Keratinocyte (primary cell): ENCODE measurements around the gene SMARCD1. TPM values are rescaled to one million over a fixed set of nuclear protein-coding genes. Genes with fewer than 3 reads are reported as not detected.

ENCODE experiments used
- DNase-seq: peaks from one replicate; pipeline ENCODE4 v3.0.0-alpha.2; 2011; ENCODE audit warnings: low read depth, missing footprints, low spot score
- FAIRE-seq: peaks from 2 replicates; lab custom pipeline; 2011; peaks lifted over from hg19 to GRCh38; lab: Jason Lieb, UNC
- H2AFZ ChIP-seq: 2 replicates; pipeline ENCODE4 v1.6.0; 2012; ENCODE audit warnings: low read length, control low read depth, inconsistent platforms; ENCODE audit not compliant: control insufficient read depth
- H3K27ac ChIP-seq: 2 replicates; pipeline ENCODE4 v1.5.1; 2011; ENCODE audit warnings: low read length; ENCODE audit not compliant: control insufficient read depth, insufficient read depth
- H3K27me3 ChIP-seq: 3 replicates; pipeline ENCODE4 v1.6.0; 2011; ENCODE audit warnings: low read length; ENCODE audit not compliant: control insufficient read depth, insufficient read depth; ENCODE audit errors: extremely low read depth
- H3K36me3 ChIP-seq, 2 experiments: 2 replicates in 1 of 2; 3 replicates in 1 of 2; pipeline ENCODE4 v1.5.1; 2011; ENCODE audit warnings: low read length in 2 of 2, mild to moderate bottlenecking in 1 of 2; ENCODE audit not compliant: control insufficient read depth in 2 of 2, insufficient read depth in 2 of 2; ENCODE audit errors: extremely low read depth in 1 of 2
- H3K4me1 ChIP-seq: 3 replicates; pipeline ENCODE4 v1.5.1; 2011; ENCODE audit warnings: low read length; ENCODE audit not compliant: control insufficient read depth, insufficient read depth; ENCODE audit errors: extremely low read depth
- H3K4me2 ChIP-seq: 3 replicates; pipeline ENCODE4 v1.6.0; 2011; ENCODE audit warnings: low read depth, low read length; ENCODE audit not compliant: control insufficient read depth, insufficient read depth; ENCODE audit errors: extremely low read depth
- H3K4me3 ChIP-seq, 3 experiments: fragments of 200-600 bp in 1 of 3; sonication (generic) in 1 of 3; 2 replicates in 2 of 3; 3 replicates in 1 of 3; pipeline ENCODE4 v1.5.1; 2011 to 2016; ENCODE audit warnings: low read length in 3 of 3, mild to moderate bottlenecking in 3 of 3, control low read depth in 2 of 3, inconsistent platforms in 1 of 3, low read depth in 1 of 3, mixed read lengths in 1 of 3, mixed run types in 1 of 3, moderate library complexity in 1 of 3; ENCODE audit not compliant: control insufficient read depth in 2 of 3, insufficient read depth in 2 of 3; ENCODE audit errors: extremely low read depth in 1 of 3
- H3K79me2 ChIP-seq: 2 replicates; pipeline ENCODE4 v1.6.0; 2012; ENCODE audit warnings: low read length; ENCODE audit not compliant: control insufficient read depth, insufficient read depth
- H3K9ac ChIP-seq: 3 replicates; pipeline ENCODE4 v1.6.0; 2011; ENCODE audit warnings: low read length; ENCODE audit not compliant: control insufficient read depth, insufficient read depth; ENCODE audit errors: extremely low read depth
- H3K9me1 ChIP-seq: 3 replicates; pipeline ENCODE4 v1.6.0; 2011; ENCODE audit warnings: low read length; ENCODE audit not compliant: control insufficient read depth, insufficient read depth; ENCODE audit errors: extremely low read depth
- H3K9me3 ChIP-seq: 2 replicates; pipeline ENCODE4 v1.5.1; 2012; ENCODE audit warnings: low read depth, low read length; ENCODE audit not compliant: control insufficient read depth
- H4K20me1 ChIP-seq: 3 replicates; pipeline ENCODE4 v1.6.0; 2011; ENCODE audit warnings: low read length; ENCODE audit not compliant: control insufficient read depth, insufficient read depth; ENCODE audit errors: extremely low read depth
- CTCF ChIP-seq, 3 experiments: IDR thresholded peaks in 1 of 3; conservative IDR thresholded peaks in 1 of 3; optimal IDR thresholded peaks in 1 of 3; 2 replicates in 2 of 3; 3 replicates in 1 of 3; pipeline versions ENCODE3 to v1.5.1; 2011; ENCODE audit warnings: low read length in 3 of 3, mild to moderate bottlenecking in 3 of 3, moderate library complexity in 2 of 3, control low read depth in 1 of 3, inconsistent platforms in 1 of 3; ENCODE audit not compliant: insufficient read depth in 2 of 3; ENCODE audit errors: extremely low read depth in 1 of 3
- EZH2 ChIP-seq: IDR thresholded peaks from one replicate; pipeline ENCODE4 v1.6.1; 2012; ENCODE audit warnings: inconsistent platforms, mild to moderate bottlenecking, low read length, moderate library complexity
- dilution Hi-C: fragments of 300-500 bp; cut with MboI; formaldehyde crosslinking; loops from one replicate; pipeline ENCODE4 v1.7.0; 2020; ENCODE audit warnings: low sequenced_read_pairs; ENCODE audit not compliant: extremely low pct_ligation_motif_present
- polyA plus RNA-seq, 5 experiments: library from polyadenylated mRNA; depleted of rRNA in 3 of 5; stranded (reverse) in 3 of 5; stranded (forward) in 1 of 5; unstranded in 1 of 5; fragments of >200 nt; gene quantifications; 1 replicate in 1 of 5; 2 replicates in 3 of 5; 3 replicates in 1 of 5; pipeline versions ENCODE4 v1.2.1 to v1.2.3, GENCODE V29; 2011 to 2012; ENCODE audit warnings: missing spikeins in 2 of 5, low read depth in 1 of 5, low replicate concordance in 1 of 5

Gene SMARCD1
- polyA plus RNA-seq, 1 donor (not counting 4 experiments of a cell fraction or from before 2014, with no cell fraction given) = 56.6 TPM

- TF ChIP-seq EZH2 (no peak), CTCF (optimal IDR thresholded peaks at IDR 0.05 in 1 of 3, IDR thresholded peaks at IDR 0.05 in 1 of 3, conservative IDR thresholded peaks at IDR 0.05 in 1 of 3; ENCODE audit: extremely low read depth in 1 of 3, insufficient read depth in 2 of 3, low read length in 3 of 3) (no peak)
- FAIRE-seq = no peak
- H3K4me1 ChIP-seq = peaks cover 9% of the 10 kb centered on the region
- no peak overlapping the region for H3K4me2 ChIP-seq
- dilution Hi-C loops = no loop called here
- no peaks in the 10 kb centered on the region for H4K20me1 ChIP-seq
- no peak for DNase-seq
- H3K79me2 ChIP-seq = no peaks in the 10 kb centered on the region
- H3K9me3 ChIP-seq = no peaks in the 10 kb centered on the region
- H3K36me3 ChIP-seq = no peaks in the 10 kb centered on the region
- H2AFZ ChIP-seq = no peak overlapping the region
- no peaks in the 10 kb centered on the region for H3K9me1 ChIP-seq
- no peak overlapping the region for H3K27ac ChIP-seq
- H3K27me3 ChIP-seq = no peaks in the 10 kb centered on the region
- H3K9ac ChIP-seq = no peak overlapping the region
- H3K4me3 ChIP-seq = no peak overlapping the region
Measured at GRCh38 chr12:50041062-50041860, 43.9 kb upstream of the SMARCD1 start.

- Histone ChIP-seq H2AFZ (no peak overlapping the region), H3K4me2 (no peak overlapping the region), H3K27ac (no peak overlapping the region), H3K36me3 (no peaks in the 10 kb centered on the region), H3K9me3 (no peaks in the 10 kb centered on the region), H3K4me1 (peaks cover 9% of the 10 kb centered on the region), H3K79me2 (no peaks in the 10 kb centered on the region), H3K27me3 (no peaks in the 10 kb centered on the region), H3K4me3 (no peak overlapping the region), H3K9ac (no peak overlapping the region), H4K20me1 (no peaks in the 10 kb centered on the region), H3K9me1 (no peaks in the 10 kb centered on the region)
- FAIRE-seq = no peak
- dilution Hi-C loops = no loop called here
- no peak for TF ChIP-seq CTCF (optimal IDR thresholded peaks at IDR 0.05 in 1 of 3, IDR thresholded peaks at IDR 0.05 in 1 of 3, conservative IDR thresholded peaks at IDR 0.05 in 1 of 3; ENCODE audit: extremely low read depth in 1 of 3, insufficient read depth in 2 of 3, low read length in 3 of 3)
- TF ChIP-seq EZH2 = no peak
- DNase-seq = no peak
Measured at GRCh38 chr12:50041962-50042361, 43.2 kb upstream of the SMARCD1 start.
